ENCODE data around the gene KRTAP5-2.
"Not testable (repeated sequence)": the region's sequence is repeated elsewhere in the genome, so short reads cannot be mapped to it uniquely, and the experiment has no call there.

KRTAP5-2 gene

GRCh38 chr11:1628506-1629325 is 30.6 kb upstream of the KRTAP5-2 start:
- DNase-seq (ENCODE audit: low read depth), result peak; percentile 34

GRCh38 chr11:1625541-1625940 is 27.4 kb upstream of the KRTAP5-2 start:
- DNase-seq (ENCODE audit: low read depth), result no peak

GRCh38 chr11:1624621-1625020 is 26.5 kb upstream of the KRTAP5-2 start:
- no peak for DNase-seq (ENCODE audit: low read depth)

- DNase-seq (ENCODE audit: low read depth), result no peak
Measured at GRCh38 chr11:1623716-1624115, 25.6 kb upstream of the KRTAP5-2 start.

GRCh38 chr11:1622086-1622485 is 24.0 kb upstream of the KRTAP5-2 start, which contains the start of gene KRTAP5-4:
Gene KRTAP5-4, minus strand, starts transcription at chr11:1622138. Its CDS starts 45 bp downstream, at chr11:1622093.
- no peak for DNase-seq (ENCODE audit: low read depth)

- DNase-seq (ENCODE audit: low read depth), result no peak
Measured at GRCh38 chr11:1619449-1619848, 21.4 kb upstream of the KRTAP5-2 start.

- no peak for DNase-seq (ENCODE audit: low read depth)
Measured at GRCh38 chr11:1618231-1618630, 20.1 kb upstream of the KRTAP5-2 start.

GRCh38 chr11:1608363-1608762 is 10.3 kb upstream of the KRTAP5-2 start, which contains the start of gene KRTAP5-3:
Gene KRTAP5-3, minus strand, starts transcription at chr11:1608463. Its CDS starts 78 bp downstream, at chr11:1608385.
- DNase-seq (ENCODE audit: low read depth), result no peak

GRCh38 chr11:1607901-1608300 is 9.8 kb upstream of the KRTAP5-2 start:
- DNase-seq (ENCODE audit: low read depth), result not testable (repeated sequence)

- not testable (repeated sequence) for DNase-seq (ENCODE audit: low read depth)
Measured at GRCh38 chr11:1607156-1607845, 9.2 kb upstream of the KRTAP5-2 start.

GRCh38 chr11:1605923-1606322 is 7.8 kb upstream of the KRTAP5-2 start:
- DNase-seq (ENCODE audit: low read depth), result not testable (repeated sequence)

GRCh38 chr11:1604711-1605110 is 6.6 kb upstream of the KRTAP5-2 start:
- no peak for DNase-seq (ENCODE audit: low read depth)

- DNase-seq (ENCODE audit: low read depth), result no peak
Measured at GRCh38 chr11:1604181-1604580, 6.1 kb upstream of the KRTAP5-2 start.

- no peak for DNase-seq (ENCODE audit: low read depth)
Measured at GRCh38 chr11:1603629-1604028, 5.5 kb upstream of the KRTAP5-2 start.

GRCh38 chr11:1601663-1602062 is 3.6 kb upstream of the KRTAP5-2 start:
- not testable (repeated sequence) for DNase-seq (ENCODE audit: low read depth)

GRCh38 chr11:1600626-1601025 is 2.5 kb upstream of the KRTAP5-2 start:
- DNase-seq (ENCODE audit: low read depth), result no peak

- no peak for DNase-seq (ENCODE audit: low read depth)
Measured at GRCh38 chr11:1598816-1599215, 722 bp upstream of the KRTAP5-2 start.

GRCh38 chr11:1598406-1598805 is 312 bp upstream of the KRTAP5-2 start:
- DNase-seq (ENCODE audit: low read depth), result not testable (repeated sequence)

GRCh38 chr11:1597331-1597993 is 632 bp downstream of the KRTAP5-2 start:
- no peak for DNase-seq (ENCODE audit: low read depth)

- not testable (repeated sequence) for DNase-seq (ENCODE audit: low read depth)
Measured at GRCh38 chr11:1596576-1597121, 1.4 kb downstream of the KRTAP5-2 start.

GRCh38 chr11:1595994-1596575 is 2.0 kb downstream of the KRTAP5-2 start:
- DNase-seq (ENCODE audit: low read depth), result not testable (repeated sequence)

GRCh38 chr11:1592628-1593027 is 5.5 kb downstream of the KRTAP5-2 start:
- no peak for DNase-seq (ENCODE audit: low read depth)

Measured in stimulated activated CD8-positive, alpha-beta memory T cell treated with anti-CD3 and anti-CD28 coated beads, Interleukin-4, amount 100 ng/mL, for 24 hours (primary cell).